Activated CD4-positive, alpha-beta T cell treated with anti-CD3 and anti-CD28 coated beads for 4 hours (primary cell): Measurements from ENCODE around the gene CCDC171.
"Not testable (repeated sequence)": the region's sequence is repeated elsewhere in the genome, so short reads cannot be mapped to it uniquely, and the experiment has no call there.

Source experiments
- DNase-seq, 2 donors: peaks; one replicate each; pipeline ENCODE4 v3.0.0-alpha.2; 2020

The CCDC171 gene

GRCh38 chr9:15572200-15572770 is 19.4 kb downstream of the CCDC171 start:
- DNase-seq: no peak

GRCh38 chr9:15576350-15577050 is 23.7 kb downstream of the CCDC171 start:
- no peak for DNase-seq

DNA sequence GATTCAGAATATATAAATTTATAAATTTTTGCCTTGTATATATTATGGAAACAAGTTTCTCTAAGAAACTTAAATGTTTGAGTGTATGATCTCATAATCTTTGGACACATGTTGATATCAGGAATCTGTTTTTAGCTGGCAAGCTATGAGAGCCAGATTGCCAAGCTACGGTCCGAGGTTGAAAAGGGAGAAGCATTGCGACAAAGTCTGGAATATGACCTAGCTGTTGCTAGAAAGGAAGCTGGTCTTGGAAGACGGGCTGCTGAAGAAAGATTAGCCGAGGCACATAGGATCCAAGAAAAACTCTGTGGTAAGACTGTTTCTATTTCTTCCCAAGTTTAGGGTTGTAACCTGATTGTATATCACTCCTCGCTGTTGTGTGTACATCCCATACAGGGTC is 25.9 kb downstream of the CCDC171 start:
- DNase-seq: no peak

DNA sequence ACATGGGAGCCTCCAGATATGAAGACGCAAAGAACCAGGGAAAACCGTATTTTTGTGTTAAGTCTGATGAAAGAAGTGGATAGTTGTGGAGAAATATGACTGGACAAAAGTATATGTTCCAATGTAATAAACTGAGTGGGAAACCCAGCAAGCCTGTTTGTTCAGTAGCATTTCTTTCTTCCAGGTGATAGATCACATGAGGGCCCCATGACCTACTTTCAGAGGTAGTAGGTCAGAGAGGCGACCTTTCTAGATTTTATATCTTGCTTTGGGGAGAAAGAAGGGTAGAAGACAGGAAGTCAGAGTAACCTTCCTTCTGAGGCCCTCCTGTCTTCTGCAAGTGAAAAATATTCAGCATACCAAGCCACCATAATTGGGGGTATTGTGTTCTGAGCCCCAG is 31.5 kb downstream of the CCDC171 start:
- no peak for DNase-seq

DNA sequence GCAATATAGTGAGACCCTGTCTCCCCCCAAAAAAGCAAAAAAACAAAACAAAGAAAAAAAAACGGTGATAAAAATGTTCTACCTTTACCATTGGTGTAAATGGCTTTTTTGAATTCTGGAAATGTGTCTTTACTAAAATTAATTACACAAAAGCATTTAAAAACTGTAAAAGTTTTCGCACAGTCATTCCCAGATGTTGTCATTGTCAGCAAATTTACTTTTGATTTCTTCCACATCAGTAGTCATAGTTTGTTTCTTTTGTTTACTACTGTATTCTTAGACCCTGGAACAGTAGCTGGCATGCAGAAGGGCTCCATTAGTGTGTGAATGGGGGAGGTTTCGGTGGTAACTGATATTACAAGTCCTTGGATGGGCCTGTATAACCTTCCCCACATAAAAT is 39.5 kb downstream of the CCDC171 start:
- no peak for DNase-seq

GRCh38 chr9:15592940-15593339 is 40.1 kb downstream of the CCDC171 start:
- DNase-seq: not testable (repeated sequence)

- DNase-seq: not testable (repeated sequence)
Measured at GRCh38 chr9:15600666-15601330, 48.0 kb downstream of the CCDC171 start.

- DNase-seq: peak in 1 of 2 donors; percentile 10
Measured at GRCh38 chr9:15606643-15607472, 54.0 kb downstream of the CCDC171 start.

- DNase-seq: no peak
Measured at GRCh38 chr9:15612962-15613361, 60.1 kb downstream of the CCDC171 start.

DNA sequence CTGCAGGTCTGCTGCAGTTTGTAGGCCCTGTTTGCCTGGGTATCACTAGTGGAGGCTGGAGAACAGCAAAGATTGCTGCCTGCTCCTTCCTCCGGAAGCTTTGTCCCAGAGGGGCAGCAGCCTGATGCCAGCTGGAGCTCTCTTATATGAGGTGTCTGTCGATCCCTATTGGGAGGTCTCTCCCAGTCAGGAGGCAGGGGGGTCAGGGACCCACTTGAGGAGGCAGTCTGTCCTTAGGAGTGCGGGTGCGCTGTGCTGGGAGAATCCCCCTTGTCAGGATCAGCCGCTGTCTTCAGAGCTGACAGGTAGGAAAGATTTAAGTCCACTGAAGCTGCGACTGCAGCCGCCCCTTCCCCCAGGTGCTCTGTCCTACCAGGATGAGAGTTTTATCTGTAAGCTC is 64.9 kb downstream of the CCDC171 start:
- no peak for DNase-seq

DNA sequence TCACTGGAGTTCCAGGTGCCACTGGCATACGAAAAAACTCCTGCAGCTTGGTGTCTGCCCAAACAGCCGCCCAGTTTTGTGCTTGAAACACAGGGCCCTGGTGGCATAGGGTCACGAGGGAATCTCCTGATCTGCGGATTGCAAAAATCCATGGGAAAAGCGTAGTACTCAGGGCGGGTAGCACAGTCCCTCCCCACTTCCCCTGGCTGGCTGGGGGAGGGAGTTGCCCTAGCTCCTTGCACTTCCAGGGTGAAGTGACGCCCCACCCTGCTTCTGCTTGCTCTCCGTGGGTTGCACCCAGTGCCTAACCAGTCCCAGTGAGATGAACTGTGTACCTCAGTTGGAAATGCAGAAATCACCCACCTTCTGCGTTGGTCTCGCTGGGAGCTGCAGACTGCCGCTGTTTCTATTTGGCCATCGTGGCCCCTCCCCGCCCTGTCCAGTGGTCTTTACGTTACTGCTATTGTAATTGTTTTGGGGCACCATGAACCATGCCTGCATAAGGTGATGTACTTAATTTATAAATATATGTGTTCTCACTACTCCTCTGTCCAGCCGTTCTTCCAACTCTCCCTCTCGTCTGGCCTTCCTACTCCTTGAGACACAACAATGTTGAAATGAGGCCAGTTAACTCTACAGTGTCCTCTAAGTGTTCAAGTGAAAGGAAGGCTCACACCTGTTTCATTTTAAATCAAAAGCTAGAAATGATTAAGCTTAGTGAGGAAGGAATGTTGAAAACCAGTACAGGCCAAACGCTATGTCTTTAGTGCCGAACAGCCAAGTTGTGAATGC is 65.9 kb downstream of the CCDC171 start:
- DNase-seq: no peak

- no peak for DNase-seq
Measured at GRCh38 chr9:15622318-15622971, 69.6 kb downstream of the CCDC171 start.

- no peak for DNase-seq
Measured at GRCh38 chr9:15635752-15636151, 82.9 kb downstream of the CCDC171 start.

- DNase-seq: no peak
Measured at GRCh38 chr9:15640121-15640520, 87.3 kb downstream of the CCDC171 start.

- DNase-seq: no peak
Measured at GRCh38 chr9:15641291-15641690, 88.4 kb downstream of the CCDC171 start.

DNA sequence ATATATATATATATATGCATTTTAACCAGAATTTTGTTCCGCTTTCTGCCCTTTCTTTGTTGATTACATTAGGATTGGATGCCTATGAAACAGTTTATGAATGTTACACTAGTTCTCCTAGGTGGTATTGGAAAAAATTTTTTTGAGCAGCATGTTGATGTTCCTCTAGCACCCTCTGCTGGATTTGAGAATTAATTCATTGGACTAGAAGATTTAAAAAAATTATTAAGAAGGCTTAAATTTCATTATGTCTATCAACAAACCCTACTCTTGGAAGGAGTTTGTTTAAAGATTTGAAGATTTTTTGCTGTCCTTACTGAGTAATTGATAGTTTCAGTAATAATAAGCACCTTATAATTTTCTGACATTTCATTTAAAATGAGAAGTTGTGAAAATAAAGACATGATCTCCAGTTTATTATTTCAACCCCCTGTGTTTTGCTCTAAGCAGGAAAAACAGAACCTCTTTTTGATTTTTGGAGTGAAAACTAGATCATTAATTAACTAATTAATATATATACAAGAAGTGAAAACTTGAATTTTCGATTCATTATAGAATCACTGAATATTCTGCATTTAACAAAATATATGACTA is 89.6 kb downstream of the CCDC171 start:
- DNase-seq: no peak

DNA sequence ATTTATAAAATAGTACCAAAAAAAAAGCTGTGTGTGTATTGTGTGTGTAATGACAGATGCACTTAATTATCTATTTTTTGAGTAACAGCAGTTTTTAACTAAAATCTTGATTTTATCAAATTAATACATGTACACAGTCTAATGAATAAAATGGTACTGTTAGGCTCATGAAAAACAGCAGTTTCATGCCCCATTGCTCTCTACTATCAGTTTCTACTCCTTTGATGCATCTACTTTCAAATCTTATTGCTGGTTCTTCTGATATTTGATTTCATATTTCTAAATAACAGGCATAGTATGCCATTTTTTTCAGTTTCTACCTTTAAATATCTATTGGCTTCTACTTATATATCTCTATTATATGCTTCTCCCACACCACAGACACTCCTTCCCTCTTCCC is 117.4 kb downstream of the CCDC171 start:
- no peak for DNase-seq

GRCh38 chr9:15670894-15671293 is 118.1 kb downstream of the CCDC171 start:
- DNase-seq: no peak

GRCh38 chr9:15693701-15694100 is 140.9 kb downstream of the CCDC171 start:
- no peak for DNase-seq

DNA sequence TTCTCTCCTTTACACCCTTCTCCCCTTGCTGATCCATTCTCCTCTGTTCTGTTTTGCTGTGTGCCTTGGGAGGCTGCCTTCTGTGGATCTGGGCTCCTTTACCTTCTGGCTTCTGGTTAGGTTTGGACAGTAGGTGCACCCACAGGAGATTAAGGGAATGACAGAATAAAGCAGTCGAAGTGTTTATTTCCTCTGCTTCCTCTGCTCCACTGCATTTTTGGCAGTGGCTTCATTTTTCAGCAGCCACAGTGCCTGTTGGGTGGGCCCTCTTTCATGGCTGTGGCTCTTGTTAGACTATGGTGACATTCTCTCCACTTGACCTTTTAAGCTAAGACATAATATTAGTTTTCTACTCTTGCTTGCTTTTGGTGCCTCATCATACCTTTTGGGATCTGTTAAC is 144.1 kb downstream of the CCDC171 start:
- no peak for DNase-seq

DNA sequence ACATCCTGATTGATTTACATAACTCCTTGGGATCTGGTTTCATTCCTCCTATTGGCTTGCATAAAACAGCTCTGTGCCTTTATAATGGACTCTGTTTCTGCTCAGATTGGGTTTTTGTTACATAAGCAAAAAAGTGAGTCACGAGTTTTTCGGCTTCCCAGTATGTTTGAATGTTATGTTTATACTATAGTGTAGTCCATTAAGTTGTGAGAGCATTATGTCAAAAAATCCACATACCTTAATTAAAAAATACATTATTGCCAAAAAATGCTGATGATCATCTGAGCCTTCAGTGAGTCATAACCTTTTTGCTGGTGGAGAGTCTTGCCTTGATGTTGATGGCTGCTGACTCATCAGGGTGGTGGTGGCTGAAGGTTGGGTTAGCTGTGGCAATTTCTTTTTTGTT is 144.6 kb downstream of the CCDC171 start:
- no peak for DNase-seq
